HepG2 (cell line): ENCODE data around the gene LOC128125822.

ENCODE experiments used
- MAFF ChIP-seq: IDR thresholded peaks from 2 replicates; pipeline ENCODE4 v1.6.1; 2011; ENCODE audit warnings: low read depth, low read length, improper control_type of control experiment
- SP1 ChIP-seq, 2 experiments: fragments of 450-650 bp in 1 of 2; sonication (generic) in 1 of 2; formaldehyde crosslinking in 1 of 2; IDR thresholded peaks; 2 replicates each; pipeline versions ENCODE4 v1.4.0 to v1.6.1; 2016 to 2020; ENCODE audit warnings: missing genetic modification reagents in 1 of 2
- STAG1 ChIP-seq: sonication (generic); formaldehyde crosslinking; IDR thresholded peaks from 2 replicates; pipeline ENCODE4 v1.4.0; 2020; ENCODE audit warnings: missing genetic modification reagents
- ZBTB20 ChIP-seq: sonication (generic); formaldehyde crosslinking; IDR thresholded peaks from 2 replicates; pipeline ENCODE4 v1.8.1; 2023; ENCODE audit warnings: missing genetic modification reagents, low read depth, mild to moderate bottlenecking, borderline replicate concordance
- ZBTB7B ChIP-seq: sonication (generic); formaldehyde crosslinking; IDR thresholded peaks from 2 replicates; pipeline ENCODE4 v1.4.0; 2020; ENCODE audit warnings: missing genetic modification reagents
- ZFAT ChIP-seq: sonication (generic); formaldehyde crosslinking; conservative IDR thresholded peaks from 2 replicates; pipeline ENCODE4 v1.8.1; 2023; ENCODE audit warnings: missing genetic modification reagents, inconsistent platforms
- ZNF543 ChIP-seq: sonication (generic); formaldehyde crosslinking; IDR thresholded peaks from 2 replicates; pipeline ENCODE4 v1.4.0; 2020; ENCODE audit warnings: mild to moderate bottlenecking, missing genetic modification reagents
- TF ChIP-seq, protein P1 (sequence below): sonication (generic); formaldehyde crosslinking; IDR thresholded peaks from 2 replicates; pipeline ENCODE4 v1.5.0; 2020; ENCODE audit warnings: missing genetic modification reagents
- TF ChIP-seq, protein P2 (sequence below): sonication (generic); formaldehyde crosslinking; IDR thresholded peaks from 2 replicates; pipeline ENCODE4 v1.8.0; 2022; ENCODE audit warnings: mild to moderate bottlenecking, missing genetic modification reagents, borderline replicate concordance
- TF ChIP-seq, protein P3 (sequence below), 2 experiments: sonication (generic) in 1 of 2; formaldehyde crosslinking in 1 of 2; IDR thresholded peaks; 2 replicates each; pipeline versions ENCODE4 v1.4.0 to v1.6.1; 2018 to 2020; ENCODE audit warnings: missing genetic modification reagents in 2 of 2, borderline replicate concordance in 1 of 2, low read depth in 1 of 2, mild to moderate bottlenecking in 1 of 2, missing biosample characterization in 1 of 2
- TF ChIP-seq, protein P4 (sequence below), 2 experiments: sonication (generic) in 1 of 2; formaldehyde crosslinking in 1 of 2; IDR thresholded peaks; 2 replicates each; pipeline versions ENCODE4 v1.4.0 to v1.6.1; 2016 to 2020; ENCODE audit warnings: borderline replicate concordance in 1 of 2, low read depth in 1 of 2, mild to moderate bottlenecking in 1 of 2, missing genetic modification reagents in 1 of 2
- TF ChIP-seq, protein P5 (sequence below): sonication (generic); formaldehyde crosslinking; IDR thresholded peaks from 2 replicates; pipeline ENCODE4 v1.4.0; 2020; ENCODE audit warnings: missing genetic modification reagents

Gene LOC128125822

DNA sequence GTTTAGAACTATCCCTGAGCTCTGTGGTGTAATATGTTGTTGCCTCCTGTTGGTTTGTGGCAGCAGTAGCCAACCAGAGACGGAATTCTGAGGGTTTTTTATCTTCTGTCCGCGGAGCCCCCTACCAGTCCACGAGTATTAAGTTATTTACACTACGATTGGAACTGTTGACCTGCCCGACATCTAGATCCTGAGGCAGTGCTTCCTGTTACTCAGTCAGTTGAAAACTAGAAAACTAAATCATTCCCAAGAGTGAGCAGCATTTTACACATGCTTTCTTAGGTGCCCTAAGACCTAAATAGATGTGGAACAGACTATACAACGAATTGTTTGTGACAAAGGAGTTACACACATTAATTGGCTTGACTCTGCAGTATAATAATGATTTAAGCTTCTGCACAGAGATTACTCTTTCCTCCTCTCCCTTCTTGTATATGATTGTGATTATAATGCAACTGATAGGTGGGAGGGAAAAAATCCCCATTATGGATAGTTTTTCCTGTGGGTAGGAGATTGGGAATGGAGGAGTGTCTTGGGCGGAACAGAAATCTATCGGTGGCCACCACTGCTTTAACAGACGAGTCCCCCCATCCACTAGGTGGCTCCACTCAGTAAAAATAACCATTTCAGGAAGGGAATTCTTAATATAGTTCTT lies 1.7 kb downstream of the LOC128125822 start (continued):
- no peak for TF ChIP-seq SP1 (IDR thresholded peaks at IDR 0.05)
- peak; percentile 37; the same call in 1 of the 2 replicates for TF ChIP-seq SP1 (CRISPR knock-in tag; IDR thresholded peaks at IDR 0.05)
- TF ChIP-seq, protein P1, sequence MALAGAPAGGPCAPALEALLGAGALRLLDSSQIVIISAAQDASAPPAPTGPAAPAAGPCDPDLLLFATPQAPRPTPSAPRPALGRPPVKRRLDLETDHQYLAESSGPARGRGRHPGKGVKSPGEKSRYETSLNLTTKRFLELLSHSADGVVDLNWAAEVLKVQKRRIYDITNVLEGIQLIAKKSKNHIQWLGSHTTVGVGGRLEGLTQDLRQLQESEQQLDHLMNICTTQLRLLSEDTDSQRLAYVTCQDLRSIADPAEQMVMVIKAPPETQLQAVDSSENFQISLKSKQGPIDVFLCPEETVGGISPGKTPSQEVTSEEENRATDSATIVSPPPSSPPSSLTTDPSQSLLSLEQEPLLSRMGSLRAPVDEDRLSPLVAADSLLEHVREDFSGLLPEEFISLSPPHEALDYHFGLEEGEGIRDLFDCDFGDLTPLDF: 0 out of 2 replicates have a peak, but pooled peaks have one; percentile 16
- TF ChIP-seq MAFF: no peak
- TF ChIP-seq ZBTB7B: peak; percentile 23; the same call in 1 of the 2 replicates
- TF ChIP-seq ZFAT: no peak
- TF ChIP-seq STAG1 (CRISPR knock-in tag): peak; percentile 50
- TF ChIP-seq, protein P2, sequence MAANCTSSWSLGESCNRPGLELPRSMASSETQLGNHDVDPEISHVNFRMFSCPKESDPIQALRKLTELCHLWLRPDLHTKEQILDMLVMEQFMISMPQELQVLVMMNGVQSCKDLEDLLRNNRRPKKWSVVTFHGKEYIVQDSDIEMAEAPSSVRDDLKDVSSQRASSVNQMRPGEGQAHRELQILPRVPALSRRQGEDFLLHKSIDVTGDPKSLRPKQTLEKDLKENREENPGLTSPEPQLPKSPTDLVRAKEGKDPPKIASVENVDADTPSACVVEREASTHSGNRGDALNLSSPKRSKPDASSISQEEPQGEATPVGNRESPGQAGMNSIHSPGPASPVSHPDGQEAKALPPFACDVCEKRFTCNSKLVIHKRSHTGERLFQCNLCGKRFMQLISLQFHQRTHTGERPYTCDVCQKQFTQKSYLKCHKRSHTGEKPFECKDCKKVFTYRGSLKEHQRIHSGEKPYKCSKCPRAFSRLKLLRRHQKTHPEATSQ (CRISPR knock-in tag): peak; percentile 71; the same call in 1 of the 2 replicates
- peak; percentile 22 for TF ChIP-seq ZNF543 (CRISPR knock-in tag)
- TF ChIP-seq ZBTB20: 0 out of 2 replicates have a peak, but pooled peaks have one; percentile 39
- TF ChIP-seq, protein P3, sequence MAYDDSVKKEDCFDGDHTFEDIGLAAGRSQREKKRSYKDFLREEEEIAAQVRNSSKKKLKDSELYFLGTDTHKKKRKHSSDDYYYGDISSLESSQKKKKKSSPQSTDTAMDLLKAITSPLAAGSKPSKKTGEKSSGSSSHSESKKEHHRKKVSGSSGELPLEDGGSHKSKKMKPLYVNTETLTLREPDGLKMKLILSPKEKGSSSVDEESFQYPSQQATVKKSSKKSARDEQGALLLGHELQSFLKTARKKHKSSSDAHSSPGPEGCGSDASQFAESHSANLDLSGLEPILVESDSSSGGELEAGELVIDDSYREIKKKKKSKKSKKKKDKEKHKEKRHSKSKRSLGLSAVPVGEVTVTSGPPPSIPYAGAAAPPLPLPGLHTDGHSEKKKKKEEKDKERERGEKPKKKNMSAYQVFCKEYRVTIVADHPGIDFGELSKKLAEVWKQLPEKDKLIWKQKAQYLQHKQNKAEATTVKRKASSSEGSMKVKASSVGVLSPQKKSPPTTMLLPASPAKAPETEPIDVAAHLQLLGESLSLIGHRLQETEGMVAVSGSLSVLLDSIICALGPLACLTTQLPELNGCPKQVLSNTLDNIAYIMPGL (CRISPR knock-in tag; IDR thresholded peaks at IDR 0.05; ENCODE audit: borderline replicate concordance in 1 of 2, low read depth in 1 of 2): peak; percentile 67 to 77; a peak in 2 of 4 replicates
- TF ChIP-seq, protein P4, sequence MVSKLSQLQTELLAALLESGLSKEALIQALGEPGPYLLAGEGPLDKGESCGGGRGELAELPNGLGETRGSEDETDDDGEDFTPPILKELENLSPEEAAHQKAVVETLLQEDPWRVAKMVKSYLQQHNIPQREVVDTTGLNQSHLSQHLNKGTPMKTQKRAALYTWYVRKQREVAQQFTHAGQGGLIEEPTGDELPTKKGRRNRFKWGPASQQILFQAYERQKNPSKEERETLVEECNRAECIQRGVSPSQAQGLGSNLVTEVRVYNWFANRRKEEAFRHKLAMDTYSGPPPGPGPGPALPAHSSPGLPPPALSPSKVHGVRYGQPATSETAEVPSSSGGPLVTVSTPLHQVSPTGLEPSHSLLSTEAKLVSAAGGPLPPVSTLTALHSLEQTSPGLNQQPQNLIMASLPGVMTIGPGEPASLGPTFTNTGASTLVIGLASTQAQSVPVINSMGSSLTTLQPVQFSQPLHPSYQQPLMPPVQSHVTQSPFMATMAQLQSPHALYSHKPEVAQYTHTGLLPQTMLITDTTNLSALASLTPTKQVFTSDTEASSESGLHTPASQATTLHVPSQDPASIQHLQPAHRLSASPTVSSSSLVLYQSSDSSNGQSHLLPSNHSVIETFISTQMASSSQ (IDR thresholded peaks at IDR 0.05; ENCODE audit: low read depth): no peak
- TF ChIP-seq, protein P4 (CRISPR knock-in tag; IDR thresholded peaks at IDR 0.05; ENCODE audit: borderline replicate concordance): peak; percentile 29; the same call in 1 of the 2 replicates
- TF ChIP-seq, protein P5, sequence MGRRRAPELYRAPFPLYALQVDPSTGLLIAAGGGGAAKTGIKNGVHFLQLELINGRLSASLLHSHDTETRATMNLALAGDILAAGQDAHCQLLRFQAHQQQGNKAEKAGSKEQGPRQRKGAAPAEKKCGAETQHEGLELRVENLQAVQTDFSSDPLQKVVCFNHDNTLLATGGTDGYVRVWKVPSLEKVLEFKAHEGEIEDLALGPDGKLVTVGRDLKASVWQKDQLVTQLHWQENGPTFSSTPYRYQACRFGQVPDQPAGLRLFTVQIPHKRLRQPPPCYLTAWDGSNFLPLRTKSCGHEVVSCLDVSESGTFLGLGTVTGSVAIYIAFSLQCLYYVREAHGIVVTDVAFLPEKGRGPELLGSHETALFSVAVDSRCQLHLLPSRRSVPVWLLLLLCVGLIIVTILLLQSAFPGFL (CRISPR knock-in tag): no peak
